GM18868 (cell line): ENCODE data around the gene TAP1.

ENCODE experiments used
- ATAC-seq: cut with Tn5 transposase; IDR thresholded peaks from one replicate; pipeline ENCODE4 v1.9.1; 2021; ENCODE audit warnings: mild to moderate bottlenecking, moderate library complexity; ENCODE audit not compliant: unreplicated experiment

TAP1 gene

DNA sequence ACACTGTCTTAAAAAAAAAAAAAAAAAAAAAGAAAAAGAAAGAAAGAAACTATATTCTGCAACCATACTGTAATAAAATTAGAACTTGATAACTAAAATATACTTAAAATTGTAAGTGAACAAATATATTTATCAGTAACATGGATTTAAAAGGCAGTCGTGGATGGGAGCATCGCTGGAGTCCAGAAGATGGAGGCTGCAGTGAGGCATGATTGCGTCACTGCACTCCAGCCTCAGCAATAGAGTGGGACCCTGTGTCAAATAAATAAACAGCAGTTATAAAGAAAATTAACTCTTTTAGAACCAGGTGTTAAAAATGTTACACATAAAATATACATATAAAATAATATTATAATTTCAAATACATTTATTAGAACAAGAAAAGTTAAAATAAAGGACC is 9.2 kb upstream of the TAP1 start:
- ATAC-seq: no peak

DNA sequence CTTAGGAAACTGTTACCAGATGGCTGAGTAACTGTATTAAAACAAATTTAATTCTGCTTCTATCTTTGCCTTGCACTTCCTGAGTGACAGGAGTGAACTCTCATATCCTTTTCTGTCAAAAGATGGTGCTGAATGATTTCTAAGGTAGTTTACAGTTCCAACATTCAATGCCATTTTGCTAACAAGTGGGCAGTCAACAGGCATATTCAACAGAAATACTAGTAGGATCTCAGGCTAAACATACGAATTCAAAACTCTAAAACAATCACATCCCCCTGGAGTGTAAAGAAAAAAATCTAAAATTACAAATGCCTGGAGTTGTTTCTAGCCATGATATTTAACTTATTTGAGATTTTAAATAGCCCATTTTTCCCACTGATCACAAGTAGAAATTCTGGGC is 7.2 kb upstream of the TAP1 start:
- ATAC-seq: no peak

GRCh38 chr6:32858194-32858593 is 4.7 kb upstream of the TAP1 start:
- no peak for ATAC-seq

- no peak for ATAC-seq
These were observed 3.8 kb upstream of the TAP1 start for GRCh38 chr6:32857156-32857891.

DNA sequence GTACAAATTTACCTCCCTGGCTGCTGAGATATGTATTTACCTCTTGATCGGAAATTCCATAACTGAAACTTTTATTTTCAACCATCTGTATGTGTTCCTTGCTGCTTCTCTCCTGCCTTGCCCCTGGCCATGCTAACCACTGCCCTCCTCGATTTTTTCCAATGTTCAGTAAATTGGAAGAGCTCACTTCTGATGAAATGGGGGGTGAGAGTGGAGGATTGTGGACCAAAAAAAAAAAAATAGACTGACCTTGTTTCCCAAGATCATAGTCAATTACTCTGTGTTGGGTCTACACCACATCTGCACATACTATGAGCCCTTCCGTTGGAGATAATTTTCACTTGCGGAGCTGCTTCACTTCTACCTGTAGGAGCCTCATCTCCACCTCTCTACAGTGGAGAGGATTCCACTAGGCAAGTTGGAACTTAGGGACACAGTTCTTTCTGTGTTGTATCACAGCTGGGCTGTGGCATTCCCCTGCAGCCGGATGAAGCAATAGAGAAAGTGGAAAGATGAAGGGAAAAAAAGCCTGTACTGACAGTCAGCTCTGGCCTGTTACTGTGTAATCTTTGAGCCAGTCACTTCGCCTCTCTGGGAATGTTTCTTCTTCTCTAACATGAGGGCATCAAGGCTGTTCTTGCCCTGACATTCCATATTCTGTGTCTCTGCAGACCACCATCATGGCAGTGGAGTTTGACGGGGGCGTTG is 2.1 kb upstream of the TAP1 start:
- no peak for ATAC-seq

GRCh38 chr6:32854376-32855178 is 1.1 kb upstream of the TAP1 start:
- peak; percentile 2 for ATAC-seq

GRCh38 chr6:32852844-32853540 is 512 bp downstream of the TAP1 start:
- peak; percentile 21 for ATAC-seq

- ATAC-seq: no peak
These were observed 1.3 kb downstream of the TAP1 start for GRCh38 chr6:32852018-32852843.

DNA sequence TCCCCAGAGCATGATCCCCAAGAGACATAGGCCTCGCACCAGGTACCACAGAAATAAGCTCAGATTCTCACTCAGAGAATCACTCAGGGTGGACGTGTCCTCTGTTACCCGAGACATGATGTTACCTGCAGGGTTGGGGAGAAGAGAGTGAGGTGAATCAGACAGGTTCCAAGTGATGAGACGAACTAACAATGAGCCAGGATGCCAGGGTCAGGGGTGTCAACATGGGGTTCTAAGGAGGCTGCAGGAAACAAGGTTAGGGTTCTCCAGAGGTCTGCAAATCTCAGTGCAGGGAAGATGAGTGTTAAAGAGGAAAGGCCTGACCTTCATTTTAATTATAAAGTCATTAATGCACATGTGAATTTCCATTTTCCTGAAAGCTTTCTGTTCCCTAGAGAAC is 2.5 kb downstream of the TAP1 start:
- no peak for ATAC-seq

DNA sequence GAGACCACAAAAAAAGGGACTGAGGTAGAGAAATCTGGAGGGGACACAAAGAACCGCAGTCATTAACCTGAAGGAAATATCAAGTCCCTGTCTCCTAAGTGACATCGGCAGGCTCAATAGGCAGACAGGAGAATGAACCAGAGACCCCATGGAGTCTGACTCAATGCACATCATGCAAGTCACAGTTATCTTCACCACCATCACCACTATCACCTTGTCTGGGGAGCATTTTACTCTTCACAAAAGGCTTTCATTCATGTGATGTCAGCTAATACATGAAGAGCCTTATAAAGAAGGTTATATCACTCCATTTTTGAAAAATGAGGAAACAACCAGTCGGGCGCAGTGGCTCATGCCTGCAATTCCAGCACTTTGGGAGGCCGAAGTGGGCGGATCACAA is 4.4 kb downstream of the TAP1 start:
- ATAC-seq: no peak

GRCh38 chr6:32847795-32848194 is 5.7 kb downstream of the TAP1 start:
- ATAC-seq: no peak

GRCh38 chr6:32847004-32847403 is 6.5 kb downstream of the TAP1 start:
- ATAC-seq: no peak

GRCh38 chr6:32845384-32845884 is 8.1 kb downstream of the TAP1 start:
- no peak for ATAC-seq

GRCh38 chr6:32844839-32845383 is 8.6 kb downstream of the TAP1 start:
- no peak for ATAC-seq

DNA sequence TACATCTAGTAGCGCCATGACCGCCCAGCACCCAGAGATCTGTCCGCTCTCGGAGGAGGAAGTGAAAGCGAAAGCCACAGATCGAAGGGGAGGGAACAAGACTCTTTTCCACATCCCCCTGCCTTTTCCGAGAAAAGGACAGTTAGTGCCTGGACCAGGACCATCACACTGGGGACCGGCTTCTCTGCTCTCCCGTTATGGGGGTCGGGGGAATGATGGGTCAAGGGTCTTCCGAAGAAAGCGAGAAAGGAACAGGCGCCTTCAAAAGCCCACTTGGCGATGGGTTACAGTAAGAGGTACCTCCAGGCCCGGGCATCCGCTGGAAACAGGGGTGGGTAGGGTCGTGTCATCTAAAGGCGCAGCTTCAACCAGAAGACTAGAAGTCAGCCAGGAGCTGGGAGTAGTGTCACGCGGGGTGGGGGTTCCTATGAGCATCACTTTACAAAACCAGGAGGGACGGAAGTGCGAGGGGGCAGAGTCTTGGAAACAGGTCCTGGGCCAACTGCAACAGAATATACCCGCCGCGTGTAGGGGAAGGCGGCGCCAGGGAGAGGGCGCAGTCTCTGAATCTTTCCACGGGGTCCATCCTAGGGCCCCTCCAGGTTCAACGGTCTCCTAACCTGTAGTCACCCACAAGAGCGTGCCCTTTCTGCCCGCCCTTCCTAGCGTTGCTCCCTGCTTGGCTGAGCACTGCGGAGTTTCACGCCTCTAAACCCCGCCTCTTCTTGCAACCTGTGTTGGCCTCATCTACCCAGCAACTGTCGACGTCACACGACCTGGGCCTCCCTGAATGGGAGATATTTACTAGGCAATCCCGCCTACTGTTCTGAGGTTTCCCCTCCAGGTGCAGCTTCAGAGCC is 9.3 kb downstream of the TAP1 start, which contains the start of gene PSMB8:
Gene PSMB8 (minus strand): TSS at position 69 of the 860 bp plus-strand sequence. CDS start 51 bp downstream, at position 18.
- ATAC-seq: peak; percentile 72

DNA sequence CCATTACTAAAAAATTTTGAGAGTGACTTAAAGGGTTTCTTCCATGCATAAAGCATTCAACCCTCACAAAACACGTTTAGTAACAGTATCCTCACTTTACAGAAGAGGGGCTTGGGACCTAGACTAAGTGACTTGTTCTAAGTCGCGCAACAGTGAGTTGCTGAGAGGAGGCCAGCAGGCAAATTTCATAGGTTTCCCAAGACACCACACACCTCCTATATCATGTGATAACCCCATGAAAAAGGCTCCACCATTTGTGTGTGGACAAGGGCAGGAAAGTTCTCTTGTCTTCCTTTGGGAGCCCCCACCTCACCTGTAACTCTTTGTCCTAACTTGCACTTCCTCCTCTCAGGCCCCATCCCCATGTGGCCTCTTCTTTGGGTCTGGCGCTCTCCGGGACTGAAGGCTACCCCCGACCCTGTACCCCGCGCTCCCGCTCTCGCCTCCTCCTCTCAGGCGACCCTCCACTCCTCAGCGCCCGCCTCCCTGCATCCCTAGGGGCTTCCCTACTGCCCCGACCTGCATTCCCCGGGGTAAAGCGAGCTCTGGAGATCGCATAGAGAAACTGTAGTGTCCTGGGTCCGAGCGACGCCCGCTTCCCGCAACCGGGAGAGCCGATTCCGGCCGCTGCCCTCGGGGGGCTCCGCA is 10.0 kb downstream of the TAP1 start:
- no peak for ATAC-seq

GRCh38 chr6:32842690-32843089 is 10.8 kb downstream of the TAP1 start:
- no peak for ATAC-seq

DNA sequence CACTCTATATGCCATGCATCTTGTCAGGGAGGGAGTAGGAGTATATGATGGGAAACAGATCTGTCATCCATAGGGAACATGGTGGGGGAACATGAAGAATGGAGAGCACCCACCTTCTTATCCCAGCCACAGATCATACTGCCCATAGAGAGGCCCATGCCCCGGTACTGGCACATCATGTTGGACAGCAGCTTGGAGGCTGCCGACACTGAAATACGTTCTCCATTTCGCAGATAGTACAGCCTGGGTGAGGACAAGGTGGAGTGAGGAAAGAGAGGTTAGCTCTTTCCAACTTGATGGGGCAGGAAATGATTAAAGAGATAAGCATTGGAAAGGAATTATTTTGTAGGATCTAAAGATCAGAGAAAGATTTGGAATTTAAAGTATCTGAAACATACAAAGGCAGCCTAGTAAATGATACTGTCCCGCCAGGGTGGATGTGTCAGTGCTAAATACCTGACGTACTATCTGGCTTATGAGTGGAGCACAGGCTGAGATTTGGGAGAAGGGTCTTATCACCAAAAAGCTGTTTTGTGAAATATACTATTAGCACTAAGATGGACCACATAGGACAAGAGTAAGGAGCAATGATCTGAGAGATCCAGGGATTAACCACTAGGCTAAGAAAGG is 11.4 kb downstream of the TAP1 start:
- ATAC-seq: no peak
